SH-SY5Y (cell line): ENCODE measurements around the gene CERCAM.

Experiments
- GATA2 ChIP-seq: IDR thresholded peaks from 2 replicates; pipeline ENCODE4 v1.6.1; 2011; ENCODE audit warnings: mild to moderate bottlenecking, low read depth, low read length
- GATA3 ChIP-seq: IDR thresholded peaks from 2 replicates; pipeline ENCODE4 v1.6.1; 2011; ENCODE audit warnings: low read depth, mild to moderate bottlenecking, low read length, moderate library complexity

DNA sequence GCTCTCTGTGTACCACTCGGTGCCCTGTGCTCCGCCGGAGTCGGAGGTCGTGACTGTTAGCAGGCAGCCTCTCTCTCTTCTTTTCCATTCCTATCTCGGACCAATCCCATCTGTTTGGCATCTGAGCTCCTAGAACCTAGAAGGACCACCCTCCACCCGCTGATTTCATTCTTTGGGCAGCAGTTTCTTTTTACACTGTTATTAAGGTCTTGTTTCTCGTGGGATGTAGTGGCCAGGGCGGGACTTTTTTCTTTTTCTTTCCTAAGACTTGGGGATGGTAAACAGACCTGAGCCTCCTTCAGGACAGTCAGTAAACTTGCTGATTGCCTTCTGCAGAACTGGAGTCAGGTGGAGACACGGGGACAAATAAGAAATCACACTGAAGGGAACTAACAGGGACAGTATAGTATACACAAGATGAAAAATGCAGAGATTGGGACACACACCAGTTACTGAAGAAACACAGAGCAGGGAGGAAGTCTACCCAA lies 49.0 kb upstream of the CERCAM start:
- TF ChIP-seq GATA3 = no peak
- no peak for TF ChIP-seq GATA2
